ENCODE measurements around the gene WDR93.
"Not testable (repeated sequence)": the region's sequence is repeated elsewhere in the genome, so short reads cannot be mapped to it uniquely, and the experiment has no call there.

Gene WDR93

DNA sequence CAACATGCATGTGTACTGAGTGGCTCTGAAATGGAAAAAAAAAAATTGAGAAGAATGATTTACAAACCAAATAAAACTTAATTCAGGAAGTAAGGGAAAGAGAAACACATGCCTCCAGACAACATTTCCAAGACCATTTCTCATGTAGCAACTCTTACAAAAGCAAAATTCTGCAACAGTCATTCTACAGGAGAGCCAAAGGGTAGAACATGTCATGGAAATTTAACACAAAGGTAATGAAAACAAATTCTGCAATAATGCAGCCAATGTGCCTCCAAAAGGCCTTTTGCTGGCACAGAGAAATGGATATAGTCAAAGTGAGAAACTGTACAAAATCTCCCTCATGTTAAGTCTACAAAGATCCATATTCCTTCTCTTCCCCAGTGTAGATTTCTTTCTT is 4.1 kb upstream of the WDR93 start:
- no peak for DNase-seq

DNA sequence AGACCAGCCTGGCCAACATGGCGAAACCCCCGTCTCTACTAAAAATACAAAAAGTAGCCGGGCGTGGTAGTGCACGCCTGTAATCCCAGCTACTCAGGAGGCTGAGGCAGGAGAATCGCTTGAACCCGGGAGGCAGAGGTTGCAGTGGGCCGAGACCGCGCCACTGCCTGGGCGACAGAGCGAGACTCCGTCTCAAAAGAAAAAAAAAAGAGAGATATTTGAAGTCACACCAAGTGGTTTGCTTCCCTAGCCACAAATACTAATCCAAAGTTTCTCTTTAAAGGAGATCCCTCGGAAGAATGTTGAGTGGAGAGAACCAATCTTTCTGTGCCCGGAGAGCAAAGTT is 708 bp upstream of the WDR93 start:
- not testable (repeated sequence) for DNase-seq

DNA sequence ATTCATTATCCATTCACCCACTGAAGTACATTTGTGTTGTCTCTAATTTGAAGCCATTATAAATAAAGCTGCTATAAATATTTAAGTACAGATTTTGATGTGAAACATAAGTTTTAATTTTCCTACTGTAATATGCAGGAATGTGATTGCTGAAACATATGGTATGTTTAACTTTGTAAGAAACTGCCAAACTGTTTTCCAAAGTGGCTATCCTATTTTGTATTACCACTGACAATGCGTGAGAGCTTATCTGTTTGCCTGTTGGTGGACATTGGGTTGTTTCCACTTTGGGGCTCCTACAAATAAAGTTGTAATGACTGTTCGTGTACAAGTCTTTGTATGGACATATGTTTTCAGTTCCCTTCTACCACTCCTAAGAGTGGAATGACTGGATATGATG is 2.5 kb downstream of the WDR93 start:
- DNase-seq = no peak

DNA sequence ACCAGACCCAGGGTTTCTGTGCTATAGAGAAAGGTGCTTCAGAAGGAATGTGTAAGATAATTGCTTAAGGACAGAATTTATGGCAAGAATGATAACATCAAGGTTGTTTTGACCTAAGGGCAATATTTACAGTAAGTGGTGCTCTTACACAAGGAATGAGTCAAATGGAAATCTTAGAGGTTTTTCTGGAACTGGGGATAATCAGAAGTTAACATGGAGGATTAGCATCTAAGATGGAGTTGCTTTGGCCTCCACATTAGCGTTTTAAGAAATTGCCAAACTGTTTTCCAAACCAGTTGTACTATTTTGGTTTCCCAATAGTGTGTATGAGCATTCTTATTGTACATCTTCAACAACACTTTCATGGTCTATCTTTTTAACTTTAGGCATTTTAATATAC is 3.1 kb downstream of the WDR93 start:
- no peak for DNase-seq

DNA sequence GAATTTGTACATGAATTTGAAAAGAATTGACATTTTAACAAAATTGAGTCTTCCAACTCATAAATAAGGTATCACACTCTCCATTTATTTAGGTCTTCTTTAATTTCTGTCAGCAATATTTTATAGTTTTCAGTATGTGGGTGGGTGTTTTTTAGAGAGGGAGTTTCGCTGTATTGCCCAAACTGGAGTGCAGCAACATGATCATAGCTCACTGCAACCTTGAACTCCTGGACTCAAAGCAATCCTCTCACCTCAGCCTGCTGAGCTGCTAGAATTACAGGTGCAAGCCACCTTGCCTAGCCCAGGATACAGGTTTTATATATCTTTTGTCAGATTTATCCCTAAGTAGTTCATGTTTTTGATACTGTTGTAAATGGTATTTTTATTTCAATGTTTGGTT is 4.6 kb downstream of the WDR93 start:
- DNase-seq = no peak

DNA sequence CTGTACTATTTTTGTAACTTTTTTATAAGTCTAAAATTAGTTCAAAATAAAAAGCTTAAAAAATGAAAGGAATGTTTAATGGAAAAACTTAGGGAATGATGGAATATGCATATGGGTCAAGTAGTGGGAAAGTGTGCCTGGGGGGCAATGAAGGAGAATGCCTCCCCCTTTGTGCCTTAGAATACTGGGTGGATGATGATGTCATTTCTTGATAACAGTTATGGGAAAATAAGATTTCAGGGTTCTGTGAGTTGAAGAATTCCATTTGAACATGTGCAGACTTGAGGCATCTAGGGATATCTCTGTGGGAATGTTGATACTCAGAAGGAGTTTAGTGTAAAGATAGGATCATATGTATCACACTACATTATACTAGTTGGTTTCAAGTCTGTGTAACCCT is 13.8 kb downstream of the WDR93 start:
- no peak for DNase-seq

DNA sequence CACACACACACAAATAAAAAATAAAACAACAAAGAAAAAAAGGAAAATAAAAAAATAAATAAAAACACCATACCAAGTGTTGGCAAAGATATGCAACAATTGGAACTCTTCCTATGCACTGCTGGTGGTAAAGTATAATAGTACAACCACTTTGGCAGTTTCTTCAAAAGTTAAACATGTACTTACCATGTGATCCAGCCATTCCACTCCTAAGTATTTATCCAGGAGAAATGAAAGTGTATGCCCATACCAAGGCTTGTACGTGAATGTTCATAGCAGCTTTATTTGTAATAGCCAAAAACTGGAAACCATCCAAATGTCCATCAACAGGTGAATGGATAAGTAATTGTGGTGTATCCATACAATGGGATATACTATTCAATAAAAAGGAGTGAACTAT is 17.0 kb downstream of the WDR93 start:
- no peak for DNase-seq

DNA sequence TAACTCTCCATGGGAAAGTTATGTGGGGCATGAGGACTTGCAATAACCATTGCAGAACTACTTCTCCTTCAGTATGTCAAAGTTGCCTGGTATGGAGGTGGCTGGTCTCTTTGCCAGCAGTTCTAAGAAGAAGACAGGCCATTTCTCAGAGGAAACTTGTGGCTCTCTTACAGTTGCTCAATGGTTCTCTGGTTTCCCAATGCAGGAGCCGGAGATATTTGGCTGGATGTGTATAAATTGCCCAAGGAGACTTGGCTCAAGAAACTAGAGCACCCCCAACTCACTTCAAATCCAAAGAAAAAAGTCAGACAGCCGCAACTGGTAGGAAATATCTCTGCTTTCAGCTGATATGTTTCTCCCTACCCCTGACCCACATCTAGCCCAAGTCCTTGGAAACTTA is 24.2 kb downstream of the WDR93 start:
- peak; percentile 79 to 90 for DNase-seq

DNA sequence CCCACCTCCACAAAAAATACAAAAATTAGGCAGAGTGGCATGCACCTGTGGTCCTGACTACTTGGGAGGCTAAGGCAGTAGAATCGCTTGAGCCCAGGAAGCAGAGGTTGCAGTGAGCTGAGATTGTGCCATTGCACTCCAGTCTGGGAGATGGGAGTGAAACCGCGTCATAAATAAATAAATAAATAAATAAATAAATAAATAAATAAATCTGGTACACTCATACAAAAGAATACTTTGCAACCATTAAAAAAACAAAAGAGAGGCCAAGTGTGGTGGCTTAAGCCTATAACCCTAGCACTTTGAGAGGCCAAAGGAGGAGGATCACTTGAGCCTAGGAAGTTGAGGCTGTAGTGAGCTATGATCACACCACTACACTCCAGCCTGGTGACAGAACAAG is 32.4 kb downstream of the WDR93 start:
- DNase-seq = no peak

DNA sequence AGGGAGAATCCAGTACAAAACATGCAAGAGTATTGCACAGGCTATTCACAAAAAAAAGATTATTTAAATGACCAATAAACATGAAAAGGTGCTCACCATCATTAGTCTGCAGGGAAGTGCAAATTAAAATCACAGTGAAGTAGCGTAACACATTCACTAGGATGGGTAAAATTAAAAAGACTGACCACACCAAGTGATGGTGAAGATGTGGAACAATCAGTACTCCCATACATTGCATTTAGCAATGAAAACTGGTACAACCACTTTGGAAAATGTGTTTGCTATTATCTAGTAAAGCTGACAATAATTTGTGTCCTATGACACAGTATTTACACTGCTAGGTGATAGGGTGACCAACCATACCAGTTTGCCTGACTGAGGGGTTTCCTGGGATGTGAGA is 34.0 kb downstream of the WDR93 start:
- no peak for DNase-seq

DNA sequence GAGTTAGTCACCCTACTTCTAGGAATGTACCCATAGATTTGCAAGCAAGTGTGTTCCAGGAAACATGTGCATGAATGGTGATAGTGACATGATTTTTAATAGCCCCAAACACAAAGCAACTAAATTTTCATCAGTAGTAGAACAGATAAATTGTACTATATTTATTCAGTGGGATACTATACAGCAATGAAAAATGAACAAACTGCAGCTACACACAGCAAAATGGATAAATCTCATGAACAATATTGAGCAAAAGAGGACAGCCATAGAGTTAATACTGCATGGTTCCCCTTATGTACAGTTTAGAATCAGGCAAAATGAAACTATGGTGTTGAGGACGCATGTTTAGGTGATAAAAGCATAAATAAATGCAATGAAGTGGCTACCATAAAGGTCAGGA is 34.5 kb downstream of the WDR93 start:
- no peak for DNase-seq

DNA sequence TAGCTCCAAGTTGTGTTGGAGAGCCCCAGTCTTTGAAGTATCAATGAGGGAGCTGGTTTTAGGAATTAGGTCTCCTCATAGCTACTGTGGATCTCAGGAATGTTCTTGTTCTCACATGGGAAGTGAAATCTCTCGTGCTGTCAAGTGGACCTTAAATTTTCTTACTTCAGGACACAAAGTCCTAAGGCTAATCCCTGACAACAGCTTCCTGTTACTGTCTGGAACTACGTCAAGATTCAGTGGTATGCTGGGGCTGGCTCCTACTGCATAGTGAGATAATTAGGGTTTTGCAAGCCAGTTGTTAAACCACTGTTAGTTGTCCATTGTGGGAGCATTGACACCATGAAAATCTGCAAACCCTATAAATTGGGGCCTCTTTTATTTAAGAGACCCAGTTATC is 37.6 kb downstream of the WDR93 start:
- no peak for DNase-seq

DNA sequence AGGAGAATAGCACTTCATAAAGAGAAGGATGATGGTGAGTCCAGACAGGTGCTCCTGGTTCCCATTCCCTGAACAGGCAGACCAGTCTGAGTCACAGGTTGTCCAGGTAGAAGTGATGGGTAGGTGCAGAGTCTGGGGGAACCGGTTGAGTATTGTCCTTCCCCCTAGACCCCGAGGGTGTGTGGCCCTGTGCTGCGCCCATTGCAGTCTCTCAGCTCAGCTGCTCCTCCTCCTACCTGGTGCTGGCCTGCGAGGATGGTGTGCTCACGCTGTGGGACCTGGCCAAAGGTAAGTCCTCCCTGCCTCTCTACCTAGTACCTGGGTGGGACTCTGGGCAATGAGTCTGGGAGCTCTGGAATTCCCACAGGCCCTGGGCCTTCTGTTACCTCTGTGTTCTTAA is 40.7 kb downstream of the WDR93 start:
- no peak for DNase-seq

DNA sequence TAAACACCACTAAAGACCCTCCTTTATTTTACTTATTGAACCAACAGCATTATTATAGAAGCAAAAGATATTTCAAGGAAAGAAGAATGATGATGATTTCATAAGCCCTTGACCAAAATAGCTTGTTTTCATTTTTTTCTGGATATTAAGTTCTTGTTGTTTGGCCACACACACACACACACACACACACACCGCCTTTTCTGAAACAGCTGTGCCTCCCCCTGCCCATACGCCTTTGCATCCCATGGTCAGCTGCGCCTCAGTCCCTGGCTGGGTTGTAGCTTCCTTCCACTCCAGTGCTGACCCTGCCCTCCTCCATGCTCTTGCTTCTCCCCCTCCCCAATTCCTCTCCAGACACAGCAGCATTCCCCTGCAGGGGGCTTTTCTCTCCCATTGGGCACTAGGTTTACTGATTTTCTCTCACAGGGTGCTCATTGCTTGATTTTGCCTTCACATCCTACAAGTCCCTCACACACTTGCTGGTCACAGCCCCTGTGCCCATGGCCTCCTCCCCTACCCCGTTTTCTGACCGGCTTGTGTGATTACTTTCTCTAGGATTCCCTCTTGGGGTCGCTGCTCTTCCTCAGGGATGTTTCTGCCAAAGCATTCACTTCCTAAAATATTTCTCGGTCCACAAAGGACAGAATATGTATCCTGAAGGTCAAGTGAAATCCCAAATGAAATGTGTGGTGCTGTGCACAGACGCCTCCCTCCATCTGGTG is 42.0 kb downstream of the WDR93 start:
- no peak for DNase-seq

DNA sequence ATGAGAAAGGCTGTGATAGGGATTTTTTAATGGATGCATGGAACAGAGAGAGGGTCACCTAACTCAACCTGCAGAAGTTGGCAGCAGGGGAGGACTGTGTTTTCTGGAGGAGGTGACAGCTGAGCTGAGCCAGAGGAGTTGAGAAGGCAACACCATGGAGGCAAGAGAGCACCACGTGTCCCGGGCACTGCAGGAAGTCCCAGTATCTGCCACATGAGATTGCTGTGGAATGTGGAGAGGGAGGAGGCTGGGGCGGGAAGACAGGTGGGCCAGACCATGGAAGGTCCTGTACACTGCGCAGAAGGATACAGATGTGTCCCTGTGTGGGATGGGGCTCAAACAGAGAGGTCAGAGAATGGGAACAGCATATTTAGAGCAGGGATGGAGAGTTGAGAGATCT is 45.2 kb downstream of the WDR93 start:
- no peak for DNase-seq

DNA sequence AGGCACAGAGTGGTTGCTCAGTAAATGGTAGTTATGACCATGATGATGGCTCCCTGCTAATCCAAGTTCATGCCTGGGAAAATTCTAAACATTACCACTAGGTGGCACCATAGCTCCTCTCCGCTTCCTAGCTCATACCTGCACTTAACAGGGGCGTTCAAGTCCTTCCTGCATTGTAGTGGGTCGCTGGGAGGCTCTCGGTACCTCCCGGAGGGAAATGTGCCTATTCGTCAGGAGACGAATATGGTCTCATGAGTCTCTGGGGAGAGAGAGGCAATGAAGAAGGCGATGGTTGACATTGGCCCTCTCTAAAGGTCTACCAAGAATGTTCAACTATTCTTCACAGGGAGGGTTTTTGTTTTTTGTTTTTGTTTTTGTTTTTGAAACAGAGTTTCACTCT is 49.5 kb downstream of the WDR93 start:
- peak; percentile 68 to 69 for DNase-seq

DNA sequence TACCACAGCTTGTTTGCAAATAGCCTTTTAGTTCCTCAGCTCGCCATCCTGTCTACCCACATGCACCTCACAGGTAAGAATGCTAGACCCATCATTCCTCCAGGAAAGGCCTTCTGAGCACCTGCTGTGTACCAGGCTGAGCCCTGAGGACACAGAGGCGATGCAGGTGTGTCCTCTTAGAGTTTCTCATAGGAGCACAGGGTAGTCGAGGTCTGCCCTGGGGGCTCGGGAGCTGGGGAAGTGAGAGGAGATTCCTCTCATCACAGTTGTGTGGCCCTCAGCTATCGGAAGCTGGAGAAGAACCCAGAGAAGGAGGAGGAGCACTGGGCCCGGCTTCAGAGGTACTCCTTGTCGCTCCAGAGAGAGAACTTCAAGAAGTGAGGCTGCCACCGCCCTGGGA is 52.4 kb downstream of the WDR93 start:
- no peak for DNase-seq

DNA sequence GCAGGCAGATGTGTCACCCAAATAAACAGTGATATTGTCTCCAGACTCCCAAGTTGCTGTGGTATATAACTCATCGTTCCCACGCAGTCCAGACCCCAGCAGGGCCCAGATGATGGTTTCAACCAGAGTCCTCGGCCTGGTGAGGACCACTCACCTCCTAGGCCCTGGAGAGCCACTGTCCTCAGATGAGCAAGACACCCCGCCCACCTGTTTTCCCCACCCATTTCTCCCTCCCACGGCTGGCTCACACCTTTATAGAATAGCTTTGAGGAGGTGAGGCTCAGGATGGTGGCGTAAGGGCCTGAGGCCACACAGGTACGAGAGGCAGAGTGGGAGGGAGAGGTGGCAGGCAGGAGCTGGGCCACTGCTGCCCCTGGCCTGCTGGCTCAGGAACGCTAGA is 53.0 kb downstream of the WDR93 start:
- no peak for DNase-seq

DNA sequence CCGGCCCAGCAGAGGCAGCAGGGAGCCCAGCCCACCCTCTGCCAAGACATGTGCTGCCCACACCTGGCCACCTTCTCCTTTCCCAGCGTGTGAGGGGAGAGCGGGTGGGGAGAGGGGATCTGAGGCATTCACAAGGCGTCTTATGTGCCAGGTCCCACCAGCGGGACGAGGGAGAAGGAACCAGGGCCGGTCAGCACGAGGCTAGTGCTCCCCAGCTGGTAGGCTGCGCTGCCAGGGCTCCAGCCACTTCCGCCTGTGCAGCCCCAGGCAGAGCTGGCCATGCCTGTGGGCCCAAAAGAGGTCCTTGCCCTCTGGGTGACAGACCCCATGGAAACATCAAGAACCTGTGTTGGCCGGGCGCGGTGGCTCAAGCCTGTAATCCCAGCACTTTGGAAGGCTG is 54.5 kb downstream of the WDR93 start:
- no peak for DNase-seq

DNA sequence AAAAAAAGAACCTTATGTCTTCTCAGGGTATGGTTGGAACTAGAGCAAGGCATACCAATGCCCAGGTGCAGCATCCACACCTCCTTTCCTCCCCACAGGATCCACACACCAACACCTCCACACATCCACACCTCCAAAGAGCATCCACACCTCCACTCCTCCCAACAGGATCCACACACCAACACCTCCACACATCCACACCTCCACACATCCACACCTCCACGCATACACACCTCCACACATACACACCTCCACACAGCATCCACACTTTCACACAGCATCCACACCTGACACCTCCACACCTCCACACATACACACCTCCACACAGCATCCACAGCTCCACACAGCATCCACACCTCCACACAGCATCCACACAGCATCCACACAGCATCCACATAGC is 55.2 kb downstream of the WDR93 start:
- DNase-seq = no peak

DNA sequence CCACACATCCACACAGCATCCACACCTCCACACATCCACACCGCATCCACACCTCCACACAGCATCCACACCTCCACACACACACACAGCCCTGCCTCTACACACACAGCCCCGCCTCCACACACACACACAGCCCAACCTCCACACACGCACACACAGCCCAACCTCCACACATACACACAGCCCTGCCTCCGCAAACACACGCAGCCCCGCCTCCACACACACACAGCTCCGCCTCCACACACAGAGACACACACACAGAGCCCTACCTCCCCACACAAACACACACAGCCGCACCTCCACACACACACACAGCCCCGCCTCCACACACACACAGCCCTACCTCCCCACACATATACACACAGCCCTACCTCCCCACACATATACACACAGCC is 55.8 kb downstream of the WDR93 start:
- no peak for DNase-seq

DNA sequence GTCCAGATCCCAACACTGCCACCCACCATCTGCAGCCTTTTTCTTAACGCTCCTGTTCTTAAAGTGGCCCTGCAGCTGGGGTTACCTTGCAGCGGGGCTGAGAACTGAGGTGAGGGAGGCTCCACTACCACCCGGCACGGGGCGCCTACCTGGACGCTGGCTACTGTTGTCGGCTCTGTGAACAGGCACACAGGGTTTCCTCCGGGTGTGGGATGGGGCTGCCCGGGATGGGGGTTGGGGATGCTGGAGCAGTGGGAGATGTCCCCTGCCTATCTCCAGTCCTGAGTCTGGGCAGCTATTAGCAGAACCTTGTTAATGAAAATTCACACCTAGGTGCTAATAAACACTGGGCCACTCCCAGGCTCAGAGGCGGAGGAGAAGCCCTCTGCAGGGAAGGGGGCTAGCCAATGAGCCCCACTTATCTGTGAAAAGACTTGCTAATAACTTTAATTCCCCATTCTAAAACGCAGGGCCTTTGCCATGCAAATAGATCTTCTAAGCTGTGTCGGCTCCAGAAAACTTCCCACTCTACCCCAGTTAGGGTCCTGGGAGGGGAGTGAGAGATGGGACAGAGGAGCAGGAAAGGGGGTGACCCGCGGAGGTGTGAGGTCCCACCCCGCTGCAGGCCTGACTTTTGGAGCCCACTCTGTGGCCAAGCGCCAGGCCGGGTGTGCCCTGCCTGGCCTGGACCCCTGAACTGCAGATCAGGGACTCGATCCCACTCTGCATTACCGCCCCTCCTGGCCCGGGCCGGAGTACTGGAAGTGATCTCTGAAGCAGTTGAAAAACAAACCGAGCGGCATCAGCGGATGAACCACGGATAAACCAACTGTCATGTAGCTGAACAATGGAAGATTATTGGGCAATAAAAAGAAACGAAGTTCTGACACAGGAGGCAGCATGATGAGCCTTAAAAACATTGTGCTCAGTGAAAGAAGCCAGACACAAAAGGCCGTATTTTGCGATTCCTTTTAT is 57.4 kb downstream of the WDR93 start:
- no peak for DNase-seq

DNA sequence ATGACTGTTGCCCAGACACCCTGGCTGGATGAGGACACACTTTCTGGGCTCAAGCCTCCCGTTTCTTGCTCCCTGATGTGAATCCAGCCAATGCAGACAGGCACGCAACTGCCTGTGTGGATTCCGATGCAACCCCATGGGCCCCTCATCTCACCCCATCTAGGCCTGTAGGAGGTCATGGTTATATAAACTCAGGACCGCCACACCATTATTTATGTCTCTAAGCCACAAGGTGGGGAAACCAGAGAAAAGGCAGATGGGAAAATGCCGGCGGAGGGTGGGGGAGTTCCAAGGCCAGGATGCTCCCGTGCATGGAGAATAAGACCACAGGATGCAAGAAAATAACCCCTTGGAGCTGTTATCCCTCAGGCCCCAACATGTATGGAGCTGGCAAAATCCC is 58.4 kb downstream of the WDR93 start:
- DNase-seq = no peak

DNA sequence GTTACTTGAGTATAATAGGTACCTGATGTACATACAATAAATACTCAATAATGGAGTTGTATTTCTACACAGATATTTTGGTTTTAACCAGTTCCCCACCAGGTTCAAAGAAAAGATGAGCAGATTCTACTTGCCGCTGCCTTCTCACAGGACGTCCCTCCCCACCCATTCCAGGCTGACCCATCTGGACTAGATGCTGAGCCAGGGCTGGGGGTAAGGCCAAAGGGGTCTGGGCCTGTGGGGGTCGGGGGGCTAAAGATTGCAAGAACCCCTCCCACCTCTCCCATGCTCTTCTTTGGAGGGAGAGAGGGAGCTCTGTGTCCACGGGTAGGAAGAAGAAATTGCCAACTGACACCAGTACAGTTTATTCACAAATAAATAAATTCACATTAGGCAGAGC is 58.9 kb downstream of the WDR93 start:
- no peak for DNase-seq
